Stimulated activated CD4-positive, alpha-beta T cell treated with anti-CD3 and anti-CD28 coated beads, Interleukin-15, amount 100 ng/mL, for 1 hour (primary cell): ENCODE data around the gene SLC30A2.

Experiments used
- DNase-seq, 2 donors: peaks; one replicate each; pipeline ENCODE4 v3.0.0-alpha.2; 2020; ENCODE audit warnings: low read depth in 1 of 2, low spot score in 1 of 2

The SLC30A2 gene

DNA sequence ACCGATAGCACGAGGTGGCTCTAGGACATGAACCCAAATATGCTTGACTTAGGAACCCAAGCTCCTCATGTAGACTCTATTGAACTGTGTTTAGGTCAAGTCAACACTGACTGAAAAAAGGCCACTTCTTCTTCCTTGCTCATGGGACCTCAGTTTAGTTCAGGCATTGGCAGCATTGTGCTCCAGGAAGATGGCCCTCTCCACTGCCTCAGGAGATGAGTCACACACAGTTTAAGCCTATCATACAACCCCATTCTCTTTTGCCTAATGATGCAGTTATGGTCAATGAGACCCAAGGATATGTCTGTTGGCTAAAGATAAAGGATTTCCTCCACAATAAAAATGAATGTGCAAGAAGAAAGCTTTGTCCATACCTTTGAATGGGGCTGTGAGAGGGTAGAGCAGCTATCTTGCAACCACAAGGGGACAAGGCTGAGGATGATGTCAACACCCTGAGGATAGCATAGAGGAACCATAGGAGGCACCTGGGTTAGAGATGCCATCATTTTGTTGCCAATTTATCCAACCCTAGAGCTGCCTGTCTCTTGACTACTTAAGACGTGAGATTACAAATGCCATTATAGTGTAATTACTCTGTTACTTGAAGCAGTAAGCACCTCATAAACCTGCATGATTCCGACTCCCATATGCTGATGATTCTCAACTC, 24.5 kb upstream of the SLC30A2 start:
- no peak for DNase-seq

DNA sequence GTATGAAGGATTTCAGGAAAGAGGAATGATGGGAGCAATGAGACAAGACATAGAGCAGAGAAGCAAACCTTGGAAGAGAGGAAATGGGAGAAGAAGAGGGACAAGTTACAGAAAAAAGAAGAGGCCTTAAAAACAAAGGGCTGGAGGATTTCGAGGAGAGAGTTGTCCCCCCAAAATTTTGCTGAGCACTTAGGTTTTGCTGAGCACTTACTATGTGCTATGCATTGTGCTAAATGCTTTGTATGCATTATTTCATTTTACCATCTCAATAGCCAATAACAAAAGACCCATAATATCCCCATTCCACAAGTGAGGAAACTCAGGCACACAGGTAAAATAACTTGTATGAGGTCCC, 24.0 kb upstream of the SLC30A2 start:
- no peak for DNase-seq

DNA sequence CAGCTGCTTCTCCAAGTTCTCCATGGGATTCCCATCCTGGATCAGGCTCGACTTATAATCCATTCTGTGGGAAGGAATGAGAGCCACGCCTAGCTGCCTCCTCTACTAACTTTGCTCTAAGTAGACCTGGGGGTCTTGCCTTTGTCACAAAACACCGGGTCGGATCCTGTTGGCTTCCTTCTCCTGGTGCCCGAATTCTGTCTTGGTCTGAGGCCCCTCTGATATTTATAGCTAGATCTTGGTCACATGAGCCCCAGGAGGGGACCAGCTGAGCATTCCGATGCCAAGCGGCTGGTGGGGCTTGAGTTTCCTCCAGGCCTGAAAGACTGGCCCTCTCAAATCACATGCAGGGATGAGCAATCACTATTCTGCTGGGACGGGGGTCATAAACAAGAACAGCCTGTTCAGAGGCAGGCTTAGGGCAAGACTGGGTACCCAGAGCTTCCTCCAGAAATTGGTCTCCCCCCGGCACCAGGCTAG, 21.6 kb upstream of the SLC30A2 start, which contains the start of gene TRIM63:
TRIM63 (minus strand) TSS at position 199 of the 480 bp plus-strand sequence; CDS start at position 63, 136 bp downstream.
- DNase-seq = no peak

DNA sequence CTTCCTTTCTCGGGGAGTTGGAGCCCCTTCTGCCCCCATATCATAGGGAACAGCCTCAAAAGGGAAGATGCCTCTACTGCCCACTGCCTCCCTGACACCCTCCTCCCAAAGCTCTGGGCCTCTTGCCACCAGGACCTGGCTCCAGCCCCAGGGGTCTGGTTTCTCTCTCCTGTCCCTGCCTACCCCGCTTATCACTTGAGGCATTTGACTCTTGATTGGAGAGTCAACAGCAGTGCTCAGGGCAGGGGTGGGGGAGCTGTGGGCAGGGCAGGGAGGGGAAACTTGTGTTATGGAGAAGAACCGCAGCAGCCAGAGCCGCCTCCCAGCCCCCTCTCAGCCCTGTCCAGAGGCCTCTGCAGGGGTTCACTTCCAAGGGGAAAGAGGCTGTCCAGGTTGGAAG, 20.9 kb upstream of the SLC30A2 start:
- DNase-seq = no peak

DNA sequence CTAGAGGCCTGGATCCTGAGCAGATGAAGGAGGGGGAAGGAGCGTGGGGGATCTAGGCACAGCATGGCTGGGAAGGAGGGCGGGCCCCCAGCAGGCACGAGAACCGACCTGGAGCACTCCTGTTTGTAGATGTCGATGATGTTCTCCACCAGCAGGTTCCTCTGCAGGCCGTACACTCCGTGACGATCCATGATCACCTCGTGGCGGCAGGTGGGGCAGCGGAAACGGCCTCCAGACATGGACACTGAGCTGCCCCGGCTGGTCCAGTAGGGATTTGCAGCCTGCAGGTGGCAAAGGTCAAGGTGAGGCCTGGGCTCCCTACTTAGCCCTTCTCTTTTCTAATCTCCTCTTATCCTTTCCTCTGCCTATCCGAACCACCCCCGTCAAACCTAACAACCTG, 20.2 kb upstream of the SLC30A2 start:
- no peak for DNase-seq

DNA sequence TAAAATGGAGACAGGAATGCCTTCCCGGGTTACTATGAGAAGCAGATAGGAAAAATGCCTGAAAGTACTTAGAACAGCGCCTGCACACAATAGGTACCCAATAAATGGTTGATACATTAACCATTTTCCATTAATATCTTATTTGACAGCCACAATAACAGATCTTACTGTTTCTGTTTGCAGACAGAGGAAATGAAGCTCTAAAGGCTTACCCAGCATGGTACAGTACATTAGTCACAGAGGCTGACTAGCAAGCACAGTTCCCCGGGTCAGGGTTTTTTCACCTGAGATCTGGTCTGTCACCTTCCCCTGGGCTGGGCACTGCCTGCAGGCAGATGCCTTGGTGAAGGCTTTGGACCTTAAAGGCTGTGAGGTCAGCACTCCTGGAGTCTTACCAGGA, 18.6 kb upstream of the SLC30A2 start:
- no peak for DNase-seq

DNA sequence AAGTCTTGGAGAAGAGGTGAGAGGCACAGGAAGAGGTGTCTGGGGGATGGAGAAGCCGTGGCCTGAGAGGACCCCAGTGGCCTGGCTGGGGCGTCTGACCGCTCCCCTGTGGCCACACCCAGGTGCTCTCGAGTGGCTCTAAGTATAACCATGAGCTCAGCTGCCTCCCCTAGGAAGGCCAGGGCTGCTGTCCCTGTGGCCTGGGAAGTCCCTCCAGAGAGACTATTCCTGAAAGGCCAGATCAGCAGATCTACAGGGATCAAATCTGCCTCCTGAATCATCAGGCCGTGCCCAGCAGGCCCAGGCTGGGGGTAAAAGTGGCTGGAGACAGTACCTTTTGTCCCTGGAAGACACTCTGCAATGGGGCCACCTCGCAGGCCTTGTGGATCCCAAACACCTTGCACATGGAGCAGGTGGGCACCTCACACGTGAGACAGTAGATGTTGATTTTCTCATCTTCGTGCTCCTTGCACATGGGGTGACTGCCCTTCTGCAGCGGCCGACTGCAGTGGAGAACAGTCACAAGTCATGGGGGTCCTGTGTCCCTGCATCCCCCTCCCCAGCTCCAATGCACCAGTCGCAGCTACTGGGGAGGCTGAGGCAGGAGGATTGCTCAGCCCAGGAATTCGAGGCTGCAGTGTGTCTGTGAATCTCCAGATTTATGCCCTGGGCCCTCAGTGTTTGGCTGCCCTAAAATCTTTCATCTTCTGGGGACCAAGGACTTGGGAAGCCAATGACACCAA, 15.1 kb upstream of the SLC30A2 start:
- no peak for DNase-seq

DNA sequence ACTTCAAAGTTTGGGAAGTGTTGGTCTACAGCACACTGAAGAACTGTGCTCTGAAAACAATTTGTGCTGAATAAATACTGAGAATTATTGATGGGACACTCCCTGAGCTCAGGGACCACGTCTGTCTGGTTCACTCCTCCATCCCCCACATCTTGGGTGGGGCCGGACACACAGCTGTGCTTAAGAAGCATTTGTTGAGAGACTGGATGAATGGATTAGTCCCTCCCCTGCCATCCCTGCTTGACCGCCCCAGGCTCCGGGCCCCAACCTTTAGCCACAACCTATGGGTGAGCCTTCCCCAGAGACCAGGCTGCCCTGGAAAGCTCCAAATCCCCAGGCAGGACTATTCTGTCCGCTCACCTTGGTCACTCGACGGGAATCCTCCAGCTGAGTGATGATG, 14.0 kb upstream of the SLC30A2 start:
- DNase-seq = no peak

DNA sequence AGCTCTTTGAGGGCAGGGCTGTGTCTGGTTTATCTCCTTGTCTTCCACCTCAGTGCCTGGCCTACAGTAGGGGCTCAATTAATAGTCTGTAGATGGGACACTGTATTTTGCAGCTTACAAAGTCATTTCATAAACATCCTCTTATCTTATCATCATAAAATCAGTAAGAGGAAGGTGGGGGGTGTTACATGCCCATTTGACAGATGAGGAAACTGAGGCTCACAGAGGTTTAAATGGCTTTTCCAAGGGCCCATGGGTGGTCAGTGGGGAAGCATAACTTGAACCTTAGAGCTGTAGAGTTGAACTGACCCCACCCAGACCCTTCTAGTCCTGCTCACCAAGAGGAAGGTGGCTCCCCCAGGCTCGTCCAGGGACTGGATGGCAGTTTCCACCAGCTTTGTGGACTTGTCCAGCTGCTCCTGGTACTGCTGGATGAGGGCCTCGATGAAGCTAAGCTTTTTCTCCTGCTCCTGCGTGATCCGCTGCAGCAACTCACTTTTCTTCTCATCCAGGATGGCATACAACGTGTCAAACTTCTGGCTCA, 12.2 kb upstream of the SLC30A2 start:
- DNase-seq = no peak

DNA sequence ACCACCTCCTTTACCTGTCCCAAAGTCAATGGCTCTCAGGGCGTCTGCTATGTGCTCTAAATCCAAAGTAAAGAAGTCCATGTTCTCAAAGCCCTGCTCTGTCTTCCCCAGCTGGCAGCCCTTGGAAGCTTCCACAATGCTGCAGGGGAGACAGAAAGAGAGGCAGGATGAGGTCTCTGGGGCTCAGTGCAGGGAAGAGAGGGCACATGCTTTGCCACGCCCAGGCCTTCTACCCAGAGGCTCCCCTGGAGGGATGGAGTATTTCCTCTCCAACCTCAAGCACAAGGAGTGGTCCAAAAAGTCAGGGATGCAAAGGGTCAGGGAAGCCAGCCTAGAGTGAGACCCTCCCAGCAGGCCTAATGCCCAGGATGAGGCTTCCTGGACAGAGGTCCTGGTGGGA, 11.3 kb upstream of the SLC30A2 start:
- DNase-seq = no peak

DNA sequence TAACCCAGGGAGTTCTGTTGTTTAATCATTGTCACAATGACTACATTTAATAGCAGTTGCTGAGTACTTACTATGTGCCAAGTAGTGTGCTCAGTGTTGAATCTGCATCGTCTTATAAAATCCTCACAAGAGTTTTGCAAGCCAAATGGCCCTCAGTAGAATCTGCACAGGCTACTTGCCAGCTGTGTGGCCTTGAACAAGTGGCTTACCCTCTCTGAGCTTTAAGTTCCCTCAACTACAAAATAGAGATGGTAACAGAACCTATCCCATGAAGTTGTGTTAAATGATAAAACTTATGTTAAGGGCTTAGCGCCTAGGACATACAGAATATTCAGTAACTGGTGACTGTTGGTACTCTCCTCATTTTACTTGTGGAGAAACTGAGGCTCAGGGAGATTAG, 9.1 kb upstream of the SLC30A2 start:
- no peak for DNase-seq

DNA sequence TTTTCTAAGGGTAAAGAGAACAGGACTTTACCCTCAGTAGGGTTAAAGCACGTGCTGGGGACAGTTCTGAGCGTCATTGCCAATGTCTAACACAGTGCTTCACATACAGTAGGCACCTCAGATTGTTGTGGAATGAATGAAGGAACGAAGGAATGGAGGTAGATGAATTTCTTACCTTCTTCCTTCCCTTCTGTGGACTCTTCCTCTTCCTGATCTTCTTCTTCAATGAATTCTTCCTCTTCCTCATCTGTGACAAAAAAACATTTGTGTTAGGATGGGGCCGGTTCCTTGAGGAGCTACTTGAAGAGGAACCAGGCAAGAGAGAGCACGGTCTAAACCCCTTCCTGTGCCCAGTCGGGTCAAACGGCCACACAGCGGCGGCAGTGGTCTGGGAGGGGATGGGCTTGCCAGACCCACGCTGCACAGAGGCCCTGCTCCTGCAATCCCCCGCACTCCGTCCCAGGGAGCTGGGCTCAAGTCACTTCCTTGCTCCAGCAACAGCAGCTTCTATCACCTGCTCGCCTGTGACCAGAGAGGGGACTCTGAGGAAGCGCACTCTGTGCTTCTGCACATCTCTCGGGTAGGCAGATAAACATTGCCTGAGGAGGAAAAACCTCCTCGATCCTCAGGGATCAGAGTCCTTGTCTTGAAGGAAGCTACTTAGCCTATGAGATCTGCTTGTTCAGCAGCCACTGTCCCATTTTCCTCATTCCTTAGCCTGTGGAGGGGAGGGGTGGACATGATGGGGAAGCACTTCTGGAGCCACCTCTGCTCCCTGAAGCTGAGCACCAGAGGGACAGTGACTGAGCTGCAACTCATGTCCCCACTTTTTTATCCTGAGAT, 8.0 kb upstream of the SLC30A2 start:
- DNase-seq = no peak

DNA sequence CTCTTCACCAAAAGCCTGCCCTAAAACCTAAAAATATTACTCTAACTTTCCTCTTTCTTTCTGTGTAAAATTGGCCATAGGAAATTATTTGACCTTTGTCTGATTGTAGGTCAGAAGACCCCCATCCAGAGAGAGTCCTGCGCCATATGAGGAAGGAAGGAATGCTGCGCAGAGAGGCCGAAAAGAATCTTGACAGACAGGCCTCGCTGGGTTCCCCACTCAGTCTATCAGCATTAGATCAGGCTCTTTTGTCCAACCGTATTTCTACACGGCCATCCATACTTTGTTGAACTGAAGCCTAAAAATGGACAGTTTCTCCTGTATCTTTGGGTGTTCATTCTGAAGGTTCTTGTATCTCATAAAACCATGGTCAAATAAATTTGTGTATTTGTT, 4.3 kb upstream of the SLC30A2 start:
- no peak for DNase-seq

DNA sequence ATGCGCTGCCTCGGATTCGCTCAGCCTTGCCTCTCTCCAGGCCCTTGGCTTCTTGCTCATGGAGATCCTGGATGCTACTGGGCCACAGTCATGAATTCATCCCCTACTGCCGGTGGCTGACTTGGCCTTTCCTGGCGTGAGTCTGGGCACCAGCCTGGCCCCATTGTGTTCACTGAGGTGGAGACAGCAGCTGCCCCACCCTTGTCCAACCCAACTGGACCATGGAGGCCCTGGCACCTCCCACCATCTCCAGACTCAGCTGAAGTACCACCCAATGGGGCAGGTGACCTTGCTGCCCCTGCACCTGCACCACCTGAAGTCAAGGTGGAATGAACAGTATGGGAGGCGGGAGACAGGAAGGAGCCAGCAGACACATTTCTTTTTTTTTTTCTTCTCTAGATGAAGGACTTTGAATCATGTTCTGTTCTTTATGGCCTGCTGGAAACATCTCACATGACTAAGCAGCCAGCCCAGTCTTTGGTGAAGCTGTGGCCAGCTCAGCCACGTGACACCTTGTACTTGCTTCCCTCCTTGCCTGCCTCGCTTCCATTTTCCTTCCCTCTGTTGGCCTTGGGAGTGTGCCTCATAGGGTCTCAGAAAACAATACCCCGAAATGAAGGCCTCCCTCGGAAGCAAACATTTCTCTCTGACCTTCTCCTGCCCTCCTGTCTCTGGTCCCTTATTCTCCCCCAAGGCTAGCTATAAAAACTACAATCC, 3.8 kb upstream of the SLC30A2 start:
- no peak for DNase-seq

DNA sequence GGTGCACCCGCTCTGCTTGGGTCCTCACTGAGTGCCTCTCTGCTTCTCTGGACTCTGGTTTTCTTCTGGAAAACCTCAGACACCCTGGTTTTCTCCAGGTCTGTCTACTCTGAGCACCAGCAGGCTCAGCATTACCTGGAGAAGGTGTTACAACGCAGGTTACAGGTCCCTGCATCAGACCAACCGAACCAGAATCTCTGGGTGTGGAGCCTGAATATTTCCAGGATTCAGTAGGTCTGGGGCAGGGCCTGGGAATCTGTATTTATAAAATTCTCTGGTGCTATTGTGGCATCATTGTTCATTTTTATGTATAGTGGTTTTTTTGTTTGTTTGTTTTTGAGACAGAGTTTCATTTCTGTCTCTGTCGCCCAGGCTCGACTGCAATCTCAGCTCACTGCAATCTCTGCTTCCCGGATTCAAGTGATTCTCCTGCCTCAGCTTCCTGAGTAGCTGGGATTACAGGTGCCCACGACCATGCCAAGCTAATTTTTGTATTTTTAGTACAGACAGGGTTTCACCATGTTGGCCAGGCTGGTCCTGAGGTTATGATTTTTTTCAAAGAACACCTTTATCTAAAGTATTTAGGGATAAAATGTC, 1.5 kb upstream of the SLC30A2 start:
- DNase-seq = no peak

DNA sequence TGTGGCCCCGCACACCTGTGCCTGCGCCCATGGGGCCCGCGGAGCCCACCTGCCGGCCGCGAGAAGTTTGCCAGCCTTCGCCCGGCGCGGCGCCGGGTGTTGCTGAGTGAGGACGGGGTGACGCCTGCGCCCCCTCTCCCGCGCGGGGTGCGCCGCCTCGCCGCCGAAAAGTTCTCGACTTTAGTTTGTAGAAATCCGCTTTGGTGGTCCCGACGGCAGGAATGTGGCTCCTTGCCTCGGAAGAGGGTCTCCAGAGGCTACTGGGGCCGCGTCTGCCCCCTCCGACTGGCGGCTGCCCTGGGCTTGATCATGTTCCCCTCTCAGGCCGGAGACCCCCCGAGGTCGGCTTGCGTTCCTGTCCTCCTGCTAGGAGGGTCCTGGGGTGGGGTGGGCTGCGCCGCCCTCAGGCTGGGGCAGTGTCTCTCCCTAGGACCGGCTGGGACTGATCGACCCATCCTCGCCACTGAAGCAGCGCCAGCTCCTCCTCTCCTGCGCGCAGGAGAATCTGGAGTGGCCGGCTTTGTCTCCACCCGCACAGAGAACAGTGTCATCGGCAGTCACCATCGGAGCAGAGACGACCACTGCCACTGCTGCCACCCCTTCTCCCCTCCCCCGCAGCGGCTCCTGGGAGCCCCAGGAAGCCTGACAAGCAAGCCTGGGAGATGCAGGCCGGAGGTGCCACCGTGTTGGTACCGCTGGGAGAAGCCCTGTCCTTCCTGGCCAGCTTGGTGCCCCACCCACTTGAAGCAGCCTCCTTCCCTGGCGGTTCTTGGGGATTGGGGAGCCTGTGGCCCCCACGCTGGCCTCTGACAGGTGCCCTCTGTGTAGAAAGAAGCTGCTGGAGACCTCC, 553 bp upstream of the SLC30A2 start:
- no peak for DNase-seq

DNA sequence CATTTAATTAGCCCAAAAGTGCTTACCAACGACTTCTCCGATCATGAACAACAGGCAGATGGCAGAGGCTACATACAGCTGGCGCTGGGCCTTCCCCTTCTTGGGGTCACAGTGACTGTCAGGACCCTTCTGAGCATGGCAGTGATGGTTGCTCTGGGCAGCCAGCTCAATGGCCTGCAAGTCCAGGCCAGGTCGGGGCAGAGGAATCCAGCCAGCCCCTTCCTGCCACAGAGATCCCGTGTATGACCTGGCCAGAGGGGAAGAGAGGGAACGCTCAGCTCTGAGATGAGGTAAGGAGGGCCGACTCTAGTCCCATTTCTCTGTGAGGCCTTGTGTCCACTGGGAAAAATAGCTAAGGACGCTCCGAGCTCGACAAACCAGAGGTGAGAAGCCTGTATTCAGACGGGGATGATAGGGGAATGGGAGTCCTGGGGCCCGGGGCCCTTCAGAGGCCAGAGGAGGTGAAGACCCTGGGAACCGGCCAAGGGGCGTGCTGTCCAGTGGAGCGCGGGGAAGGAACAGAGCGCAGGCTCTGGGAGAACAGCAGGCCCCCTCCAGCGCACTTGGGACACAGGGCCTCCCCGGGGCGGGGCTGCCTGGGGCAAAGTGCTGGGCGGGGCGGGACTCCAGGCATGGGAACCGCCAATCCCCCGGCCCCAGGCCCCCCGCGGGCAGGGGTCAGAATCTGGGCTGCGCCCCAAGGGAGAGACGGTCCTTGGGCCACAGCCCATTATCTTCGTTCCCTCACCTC, 772 bp downstream of the SLC30A2 start:
- no peak for DNase-seq

DNA sequence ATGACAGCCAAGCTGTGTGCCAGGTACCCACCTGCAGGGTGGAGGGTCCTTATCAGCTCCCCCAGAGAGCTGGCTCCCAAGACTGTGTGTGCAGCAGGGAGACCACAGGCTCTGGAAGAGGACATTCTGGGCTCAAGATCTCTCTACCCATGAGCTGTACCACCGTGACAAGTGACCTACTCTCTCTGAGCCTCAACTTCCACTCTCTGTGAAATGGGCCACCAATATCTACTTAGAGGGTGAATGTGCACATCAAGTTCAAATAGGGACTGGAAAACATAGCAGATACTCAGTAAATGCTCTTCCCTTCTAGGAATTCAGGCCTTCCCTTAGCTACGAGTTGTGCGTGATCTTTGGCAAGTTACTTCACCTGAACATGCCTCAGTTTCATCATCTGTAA, 1.5 kb downstream of the SLC30A2 start:
- no peak for DNase-seq

DNA sequence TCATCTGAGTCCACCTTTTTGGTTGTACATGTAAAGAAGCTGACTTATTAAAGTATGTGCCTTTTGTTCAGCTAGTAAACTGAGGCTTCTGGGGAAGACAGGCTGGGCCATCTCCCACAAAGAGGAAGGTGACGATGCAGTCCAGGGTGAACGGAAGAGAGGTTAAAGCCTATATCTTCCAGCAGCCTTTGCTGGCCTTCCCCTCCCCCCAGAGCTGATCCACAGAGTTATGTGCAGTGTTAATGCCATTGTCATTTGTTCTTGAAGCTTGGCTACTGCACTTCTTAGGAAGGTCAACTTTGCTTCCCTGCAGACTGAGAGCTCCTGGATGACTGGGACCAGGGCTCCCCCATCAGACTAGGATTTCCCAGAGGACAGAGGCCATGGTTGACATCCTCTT, 2.2 kb downstream of the SLC30A2 start:
- no peak for DNase-seq
